GM12878 (cell line): Measurements from ENCODE around the gene DPP4.

Experiments used
- CREB1 ChIP-seq: IDR thresholded peaks from 2 replicates; pipeline ENCODE4 v1.6.1; 2012; ENCODE audit warnings: low read depth, mild to moderate bottlenecking, inconsistent platforms
- JUND ChIP-seq: IDR thresholded peaks from 2 replicates; pipeline ENCODE4 v1.6.1; 2012; ENCODE audit warnings: low read depth, mild to moderate bottlenecking, low read length, improper control_type of control experiment, moderate library complexity
- POLR2A ChIP-seq: IDR thresholded peaks from 2 replicates; pipeline ENCODE4 v1.6.1; 2011; ENCODE audit warnings: low read depth, mild to moderate bottlenecking, low read length
- PRDM15 ChIP-seq: fragments of 450-650 bp; formaldehyde crosslinking; IDR thresholded peaks from 2 replicates; pipeline ENCODE4 v1.4.0; 2020; ENCODE audit warnings: mild to moderate bottlenecking, moderate library complexity
- RAD21 ChIP-seq: IDR thresholded peaks from 2 replicates; pipeline ENCODE4 v1.6.1; 2011; ENCODE audit warnings: mild to moderate bottlenecking, low read depth, low read length, moderate library complexity; ENCODE audit not compliant: insufficient read depth
- RFX5 ChIP-seq: IDR thresholded peaks from 2 replicates; pipeline ENCODE4 v1.6.1; 2011; ENCODE audit warnings: low read depth, low read length, improper control_type of control experiment
- SRF ChIP-seq, 2 experiments: IDR thresholded peaks; 2 replicates each; pipeline ENCODE4 v1.6.1; 2011; ENCODE audit warnings: low read depth in 2 of 2, low read length in 2 of 2, mild to moderate bottlenecking in 1 of 2, moderate library complexity in 1 of 2

- TF ChIP-seq CREB1: no peak
- no peak for TF ChIP-seq RAD21
- TF ChIP-seq SRF (IDR thresholded peaks at IDR 0.05; ENCODE audit: low read depth in 2 of 2, low read length in 2 of 2): no peak
- no peak for TF ChIP-seq RFX5
- no peak for TF ChIP-seq POLR2A
- no peak for TF ChIP-seq PRDM15 (CRISPR knock-in tag)
- TF ChIP-seq JUND: no peak
These were observed 74.7 kb downstream of the DPP4 start for GRCh38 chr2:161999321-161999720.
